Progenitor cell of endocrine pancreas (in vitro differentiated cells): ENCODE results near the gene BMP6. TPM values are rescaled to one million over a fixed set of nuclear protein-coding genes. Genes with fewer than 3 reads are reported as not detected.
A peak's percentile ranks its signal among the peaks of the same experiment; 100 is the strongest.

ENCODE experiments used
- DNase-seq: peaks from one replicate; pipeline ENCODE4 v3.0.0; 2021; ENCODE audit warnings: low spot score; ENCODE audit not compliant: unreplicated experiment
- H3K27ac Mint-ChIP-seq: 2 replicates; pipeline ENCODE4 v1.8.0; 2021; ENCODE audit warnings: mild to moderate bottlenecking, moderate library complexity, mixed read lengths
- H3K27me3 Mint-ChIP-seq: 2 replicates; pipeline ENCODE4 v1.8.0; 2021; ENCODE audit warnings: mixed read lengths
- H3K36me3 Mint-ChIP-seq: 2 replicates; pipeline ENCODE4 v1.8.0; 2022; ENCODE audit warnings: mixed read lengths; ENCODE audit not compliant: insufficient read depth
- H3K4me1 Mint-ChIP-seq: 2 replicates; pipeline ENCODE4 v1.8.0; 2021; ENCODE audit warnings: low read depth, mixed read lengths
- H3K4me3 Mint-ChIP-seq: 2 replicates; pipeline ENCODE4 v1.8.0; 2021; ENCODE audit warnings: low read depth, mild to moderate bottlenecking, moderate library complexity, mixed read lengths
- H3K9me3 Mint-ChIP-seq: 2 replicates; pipeline ENCODE4 v1.8.0; 2021; ENCODE audit warnings: low read depth, mixed read lengths
- CTCF ChIP-seq: fragments of 200-600 bp; sonication (generic); IDR thresholded peaks from one replicate; pipeline ENCODE4 v1.5.0; 2021; ENCODE audit warnings: antibody characterized with exemption, mild to moderate bottlenecking; ENCODE audit not compliant: unreplicated experiment
- total RNA-seq: library from RNA; stranded (reverse); gene quantifications from 2 replicates; pipeline ENCODE4 v1.2.1, GENCODE V29; 2021

The BMP6 gene
- total RNA-seq, 1 donor from 2014 or later: 3.4 TPM

- peaks cover 1% of the 10 kb centered on the region for H3K36me3 Mint-ChIP-seq
- TF ChIP-seq CTCF: no peak
- H3K4me3 Mint-ChIP-seq: no peak overlapping the region
- no peak overlapping the region for H3K27ac Mint-ChIP-seq
- H3K4me1 Mint-ChIP-seq: no peaks in the 10 kb centered on the region
- DNase-seq: no peak
- peaks cover 20% of the 10 kb centered on the region for H3K9me3 Mint-ChIP-seq
- peaks cover 36% of the 10 kb centered on the region for H3K27me3 Mint-ChIP-seq
Measured at GRCh38 chr6:7719364-7719850, 6.5 kb upstream of the BMP6 start.

GRCh38 chr6:7720346-7720745 is 5.6 kb upstream of the BMP6 start:
- Mint-ChIP-seq H3K27ac (no peak overlapping the region), H3K4me3 (no peak overlapping the region), H3K4me1 (no peaks in the 10 kb centered on the region), H3K27me3 (peaks cover 45% of the 10 kb centered on the region), H3K9me3 (peaks cover 15% of the 10 kb centered on the region), H3K36me3 (peaks cover 1% of the 10 kb centered on the region)
- no peak for DNase-seq
- TF ChIP-seq CTCF: no peak

- Mint-ChIP-seq H3K4me1 (peaks cover 1% of the 10 kb centered on the region), H3K27ac (no peak overlapping the region), H3K36me3 (peaks cover 1% of the 10 kb centered on the region), H3K4me3 (no peak overlapping the region), H3K27me3 (peaks cover 54% of the 10 kb centered on the region), H3K9me3 (peaks cover 5% of the 10 kb centered on the region)
- no peak for DNase-seq
- TF ChIP-seq CTCF: no peak
Measured at GRCh38 chr6:7721649-7722048, 4.2 kb upstream of the BMP6 start.

- Mint-ChIP-seq H3K36me3 (no peaks in the 10 kb centered on the region), H3K4me1 (peaks cover 4% of the 10 kb centered on the region), H3K9me3 (peaks cover under 1% of the 10 kb centered on the region), H3K4me3 (no peak overlapping the region), H3K27ac (no peak overlapping the region), H3K27me3 (peaks cover 58% of the 10 kb centered on the region)
- peak; percentile 62 for DNase-seq
- TF ChIP-seq CTCF: peak; percentile 62
Measured at GRCh38 chr6:7723041-7723447, 2.9 kb upstream of the BMP6 start.

GRCh38 chr6:7723554-7723953 is 2.3 kb upstream of the BMP6 start:
- Mint-ChIP-seq H3K36me3 (no peaks in the 10 kb centered on the region), H3K4me1 (peaks cover 6% of the 10 kb centered on the region), H3K27ac (no peak overlapping the region), H3K9me3 (no peaks in the 10 kb centered on the region), H3K27me3 (peaks cover 63% of the 10 kb centered on the region), H3K4me3 (no peak overlapping the region)
- no peak for TF ChIP-seq CTCF
- DNase-seq: no peak
